ENCODE measurements around the gene OOSP3. TPM values are rescaled to one million over a fixed set of nuclear protein-coding genes. Genes with fewer than 3 reads are reported as not detected.

The OOSP3 gene
- total RNA-seq, 4 donors from 2014 or later, result not detected

DNA sequence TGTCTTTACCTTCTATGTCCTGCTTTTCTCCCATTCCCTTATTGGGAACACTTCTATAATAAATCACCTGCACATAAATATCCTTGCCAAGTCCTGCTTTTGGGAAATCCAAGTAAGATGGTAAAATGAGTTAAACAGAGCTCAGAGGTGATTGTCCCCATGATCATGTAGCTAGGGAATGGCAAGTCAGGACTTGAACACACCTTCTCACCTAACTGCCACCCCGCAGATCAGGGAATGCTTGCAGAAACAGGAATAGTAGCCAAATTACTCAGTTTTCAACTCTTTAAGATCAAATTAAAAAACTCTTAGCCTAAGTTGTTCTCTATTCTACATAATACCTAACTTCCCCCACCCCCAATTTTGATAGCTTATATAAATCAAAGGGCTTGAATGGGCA lies 16.0 kb downstream of the OOSP3 start:
- no peaks in the 10 kb centered on the region for H3K4me1 ChIP-seq
- WGBS, 2 donors, result 86 to 94% methylated on average over 1 of the region's 1 CpG
- H3K27me3 ChIP-seq, result no peaks in the 10 kb centered on the region
- peaks cover 0 to 20% (median 2%) of the 10 kb centered on the region in 4 donors for H3K9me3 ChIP-seq
- TF ChIP-seq, protein P1, sequence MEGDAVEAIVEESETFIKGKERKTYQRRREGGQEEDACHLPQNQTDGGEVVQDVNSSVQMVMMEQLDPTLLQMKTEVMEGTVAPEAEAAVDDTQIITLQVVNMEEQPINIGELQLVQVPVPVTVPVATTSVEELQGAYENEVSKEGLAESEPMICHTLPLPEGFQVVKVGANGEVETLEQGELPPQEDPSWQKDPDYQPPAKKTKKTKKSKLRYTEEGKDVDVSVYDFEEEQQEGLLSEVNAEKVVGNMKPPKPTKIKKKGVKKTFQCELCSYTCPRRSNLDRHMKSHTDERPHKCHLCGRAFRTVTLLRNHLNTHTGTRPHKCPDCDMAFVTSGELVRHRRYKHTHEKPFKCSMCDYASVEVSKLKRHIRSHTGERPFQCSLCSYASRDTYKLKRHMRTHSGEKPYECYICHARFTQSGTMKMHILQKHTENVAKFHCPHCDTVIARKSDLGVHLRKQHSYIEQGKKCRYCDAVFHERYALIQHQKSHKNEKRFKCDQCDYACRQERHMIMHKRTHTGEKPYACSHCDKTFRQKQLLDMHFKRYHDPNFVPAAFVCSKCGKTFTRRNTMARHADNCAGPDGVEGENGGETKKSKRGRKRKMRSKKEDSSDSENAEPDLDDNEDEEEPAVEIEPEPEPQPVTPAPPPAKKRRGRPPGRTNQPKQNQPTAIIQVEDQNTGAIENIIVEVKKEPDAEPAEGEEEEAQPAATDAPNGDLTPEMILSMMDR (IDR thresholded peaks at IDR 0.05), result no peak
- TF ChIP-seq POLR2A (IDR thresholded peaks at IDR 0.05), result no peak
- no peak for TF ChIP-seq EP300 (IDR thresholded peaks at IDR 0.05)
- no peak overlapping the region for H3K4me3 ChIP-seq
- no peak for DNase-seq (ENCODE audit: low spot score in 2 of 2)
- no peaks in the 10 kb centered on the region for H3K36me3 ChIP-seq
- H3K27ac ChIP-seq, result no peak overlapping the region

DNA sequence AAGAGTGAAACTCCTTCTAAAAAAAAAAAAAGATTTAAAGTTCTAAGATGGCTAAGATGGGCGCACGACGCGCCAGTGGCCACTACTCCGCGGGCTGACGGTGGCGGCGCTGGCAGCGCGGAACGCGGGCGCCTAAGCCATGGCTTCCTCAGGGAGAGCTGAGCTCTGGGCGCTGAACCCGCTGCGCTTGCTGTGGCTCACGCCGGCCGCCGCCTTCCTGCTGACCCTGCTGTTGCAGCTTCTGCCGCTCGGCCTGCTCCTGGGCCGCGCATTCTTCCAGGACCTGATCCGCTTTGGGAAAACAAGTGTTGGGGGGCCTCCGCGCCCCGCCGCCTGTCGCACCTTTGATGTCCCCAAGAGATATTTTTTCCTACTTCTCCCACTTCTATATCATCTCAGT lies 19.5 kb downstream of the OOSP3 start:
- no peak overlapping the region for H3K27ac ChIP-seq
- H3K4me3 ChIP-seq, result no peak overlapping the region
- no peak for DNase-seq (ENCODE audit: low spot score in 2 of 2)
- TF ChIP-seq POLR2A (IDR thresholded peaks at IDR 0.05) (no peak), EP300 (IDR thresholded peaks at IDR 0.05) (no peak)
- TF ChIP-seq, protein P1 (IDR thresholded peaks at IDR 0.05), result no peak
- peaks cover 0 to 6% (median 0%) of the 10 kb centered on the region in 4 donors for H3K4me1 ChIP-seq
- 95 to 98% methylated on average over 31 of the region's 31 CpGs for WGBS, 2 donors
- no peaks in the 10 kb centered on the region for H3K27me3 ChIP-seq
- H3K36me3 ChIP-seq, result no peaks in the 10 kb centered on the region
- H3K9me3 ChIP-seq, result no peaks in the 10 kb centered on the region

DNA sequence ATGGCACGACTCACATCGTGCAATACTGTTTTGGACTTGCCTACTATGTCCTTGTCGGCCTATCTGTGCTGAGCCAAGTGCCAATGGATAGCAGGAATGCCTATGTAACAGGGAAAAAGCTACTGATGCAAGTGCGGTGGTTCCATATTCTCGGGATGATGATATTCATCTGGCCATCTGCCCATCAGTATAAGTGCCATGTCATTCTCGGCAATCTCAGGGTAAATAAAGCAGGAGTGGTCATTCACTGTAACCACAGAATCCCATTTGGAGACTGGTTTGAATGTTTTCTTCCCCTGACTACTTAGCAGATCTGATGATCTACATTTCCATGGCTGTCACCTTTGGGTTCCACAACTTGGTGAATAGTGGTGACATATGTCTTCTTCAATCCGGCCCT lies 20.1 kb downstream of the OOSP3 start:
- H3K9me3 ChIP-seq, result no peaks in the 10 kb centered on the region
- no peak for TF ChIP-seq POLR2A (IDR thresholded peaks at IDR 0.05)
- TF ChIP-seq EP300 (IDR thresholded peaks at IDR 0.05), result no peak
- TF ChIP-seq, protein P1 (IDR thresholded peaks at IDR 0.05), result no peak
- 89 to 91% methylated on average over 7 of the region's 7 CpGs for WGBS, 2 donors

GRCh38 chr11:59899532-59899931 lies 20.9 kb downstream of the OOSP3 start:
- WGBS, 2 donors, result 73 to 78% methylated on average over 11 of the region's 11 CpGs
- no peak for TF ChIP-seq POLR2A (IDR thresholded peaks at IDR 0.05)
- TF ChIP-seq, protein P1 (IDR thresholded peaks at IDR 0.05), result no peak
- TF ChIP-seq EP300 (IDR thresholded peaks at IDR 0.05), result no peak

More for the DNA sequence above, 20.1 kb downstream of the OOSP3 start:
- Histone ChIP-seq H3K4me3 (no peak overlapping the region), H3K27me3 (no peaks in the 10 kb centered on the region), H3K4me1 (peaks cover 0 to 6% (median 0%) of the 10 kb centered on the region in 4 donors), H3K36me3 (no peaks in the 10 kb centered on the region), H3K27ac (no peak overlapping the region)
- no peak for DNase-seq (ENCODE audit: low spot score in 2 of 2)

DNA sequence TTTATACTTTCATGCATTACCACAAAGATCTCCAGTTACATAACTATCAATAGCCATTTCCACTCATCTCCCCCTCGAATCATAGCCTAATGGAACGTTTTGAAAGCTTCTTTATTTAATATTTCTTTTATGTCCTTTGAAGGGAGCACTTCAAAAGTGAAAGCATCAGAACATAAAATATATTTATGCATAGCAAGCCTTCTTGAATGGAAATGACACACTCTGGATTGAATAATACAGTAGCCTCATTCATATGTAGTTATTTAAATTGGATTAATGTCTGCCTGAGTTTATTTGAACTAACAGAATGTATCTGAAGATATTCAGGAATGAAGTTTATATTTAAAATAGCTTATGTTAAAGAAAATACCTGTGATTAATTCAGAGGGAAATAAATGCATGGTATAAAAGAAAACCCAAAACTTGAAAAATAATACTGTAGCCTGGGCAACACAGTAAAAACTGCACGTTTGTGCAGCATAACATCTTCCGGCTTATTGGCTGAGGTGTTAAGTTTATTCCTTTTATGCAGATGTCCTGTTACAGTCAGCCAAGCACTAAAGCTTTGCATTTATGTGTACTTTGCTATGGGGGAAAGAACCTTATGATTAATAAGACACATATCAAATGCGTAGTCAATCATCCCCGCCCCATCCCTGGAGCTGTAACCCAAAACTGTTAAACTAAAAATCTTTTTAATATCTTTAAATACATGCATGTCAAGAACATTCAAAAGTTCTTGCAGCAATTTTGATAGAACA lies 22.0 kb downstream of the OOSP3 start:
- peaks cover 0 to 6% (median 0%) of the 10 kb centered on the region in 4 donors for H3K4me1 ChIP-seq
- no peak overlapping the region for H3K4me3 ChIP-seq
- 55 to 56% methylated on average over 6 of the region's 6 CpGs for WGBS, 2 donors
- no peaks in the 10 kb centered on the region for H3K27me3 ChIP-seq
- H3K27ac ChIP-seq, result no peak overlapping the region
- H3K9me3 ChIP-seq, result peaks cover 0 to 2% (median 0%) of the 10 kb centered on the region in 4 donors
- H3K36me3 ChIP-seq, result no peaks in the 10 kb centered on the region
- DNase-seq (ENCODE audit: low spot score in 2 of 2), result no peak
- TF ChIP-seq POLR2A (IDR thresholded peaks at IDR 0.05) (no peak), EP300 (IDR thresholded peaks at IDR 0.05) (no peak)
- TF ChIP-seq, protein P1 (IDR thresholded peaks at IDR 0.05), result no peak

More at GRCh38 chr11:59899532-59899931, 20.9 kb downstream of the OOSP3 start:
- DNase-seq (ENCODE audit: low spot score in 2 of 2), result no peak
- H3K27me3 ChIP-seq, result no peaks in the 10 kb centered on the region
- H3K4me3 ChIP-seq, result no peak overlapping the region
- H3K36me3 ChIP-seq, result no peaks in the 10 kb centered on the region
- H3K4me1 ChIP-seq, result peaks cover 0 to 6% (median 0%) of the 10 kb centered on the region in 4 donors
- no peak overlapping the region for H3K27ac ChIP-seq
- no peaks in the 10 kb centered on the region for H3K9me3 ChIP-seq

Measured in tibial nerve (tissue), 4 donors.